SU-DHL-6 (cell line): ENCODE results near the gene GPR180.
"Not testable (repeated sequence)": the region's sequence is repeated elsewhere in the genome, so short reads cannot be mapped to it uniquely, and the experiment has no call there.

Experiments
- H2AFZ ChIP-seq: fragments of 200-600 bp; sonication (generic); 2 replicates; pipeline ENCODE4 v1.6.1; 2014; ENCODE audit warnings: low read depth, mild to moderate bottlenecking, moderate library complexity, mixed read lengths, antibody characterized with exemption, low read length; ENCODE audit not compliant: severe bottlenecking
- H3F3A ChIP-seq: fragments of 200-600 bp; shearing (Covaris generic); 2 replicates; pipeline ENCODE4 v1.6.0; 2016; ENCODE audit warnings: antibody characterized with exemption, mild to moderate bottlenecking; ENCODE audit not compliant: insufficient read depth
- H3K27ac ChIP-seq: fragments of 200-600 bp; sonication (generic); 2 replicates; pipeline ENCODE4 v1.5.1; 2016; ENCODE audit warnings: low read depth, mild to moderate bottlenecking, low read length, moderate library complexity, mixed read lengths
- H3K27me3 ChIP-seq: fragments of 200-600 bp; sonication (generic), shearing (Covaris generic); 2 replicates; pipeline ENCODE4 v1.6.0; 2014; ENCODE audit warnings: mild to moderate bottlenecking, low read length
- H3K36me3 ChIP-seq: fragments of 200-600 bp; sonication (generic); 2 replicates; pipeline ENCODE4 v1.6.1; 2014; ENCODE audit warnings: mild to moderate bottlenecking, low read length, mixed read lengths
- H3K4me2 ChIP-seq: fragments of 300-600, 200-600 bp; shearing (Covaris generic), sonication (generic); 2 replicates; pipeline ENCODE4 v1.6.0; 2014; ENCODE audit warnings: low read length, low read depth, mild to moderate bottlenecking; ENCODE audit not compliant: poor library complexity, severe bottlenecking
- H3K4me3 ChIP-seq: fragments of 200-600 bp; sonication (generic); 2 replicates; pipeline ENCODE4 v1.5.1; 2014; ENCODE audit warnings: antibody characterized with exemption, low read length, mild to moderate bottlenecking, mixed read lengths; ENCODE audit not compliant: insufficient read depth, poor library complexity, severe bottlenecking
- H3K79me2 ChIP-seq: fragments of 200-600 bp; sonication (generic); 2 replicates; pipeline ENCODE4 v1.6.1; 2014; ENCODE audit warnings: mild to moderate bottlenecking, low read length, moderate library complexity; ENCODE audit not compliant: insufficient read depth
- H3K9ac ChIP-seq: fragments of 200-600 bp; sonication (generic); 2 replicates; pipeline ENCODE4 v1.7.0; 2014; ENCODE audit warnings: mild to moderate bottlenecking, low read length
- H3K9me2 ChIP-seq: fragments of 200-600 bp; sonication (generic); replicated peaks from 2 replicates; pipeline ENCODE4 v1.6.1; 2014; ENCODE audit warnings: low read length; ENCODE audit not compliant: insufficient read depth
- H3K9me3 ChIP-seq: fragments of 200-600 bp; sonication (generic); 2 replicates; pipeline ENCODE4 v1.6.1; 2014; ENCODE audit warnings: low read length, mixed read lengths; ENCODE audit not compliant: insufficient read depth
- H4K20me1 ChIP-seq: fragments of 200-600 bp; sonication (generic); 2 replicates; pipeline ENCODE4 v1.6.1; 2014; ENCODE audit warnings: low read depth, mild to moderate bottlenecking, antibody characterized with exemption, low read length, moderate library complexity, mixed read lengths
- CTCF ChIP-seq: fragments of 200-600 bp; sonication (generic); IDR thresholded peaks from one replicate; pipeline ENCODE4 v1.5.1; 2017; ENCODE audit warnings: antibody characterized with exemption, mild to moderate bottlenecking, low read length, moderate library complexity; ENCODE audit not compliant: insufficient read depth, poor library complexity, severe bottlenecking
- EZH2phosphoT487 ChIP-seq: fragments of 200-600 bp; sonication (generic), shearing (Covaris generic); conservative IDR thresholded peaks from 2 replicates; pipeline ENCODE4 v1.6.1; 2018; ENCODE audit warnings: mild to moderate bottlenecking, antibody characterized with exemption, low read length, moderate library complexity, mixed read lengths

Gene GPR180

GRCh38 chr13:94636942-94637578, 35.4 kb downstream of the GPR180 start:
- Histone ChIP-seq H2AFZ (no peak overlapping the region), H3K79me2 (no peaks in the 10 kb centered on the region), H3K36me3 (peaks cover 8% of the 10 kb centered on the region; the same call in 1 of the 2 replicates), H3K4me2 (no peak overlapping the region), H3K9ac (no peak overlapping the region), H3K27ac (no peak overlapping the region), H3K9me2 (no peaks in the 10 kb centered on the region), H4K20me1 (no peaks in the 10 kb centered on the region), H3F3A (no peaks in the 10 kb centered on the region), H3K27me3 (no peaks in the 10 kb centered on the region), H3K9me3 (no peaks in the 10 kb centered on the region), H3K4me3 (no peak overlapping the region)
- no peak for TF ChIP-seq CTCF
- TF ChIP-seq EZH2phosphoT487, result no peak

DNA sequence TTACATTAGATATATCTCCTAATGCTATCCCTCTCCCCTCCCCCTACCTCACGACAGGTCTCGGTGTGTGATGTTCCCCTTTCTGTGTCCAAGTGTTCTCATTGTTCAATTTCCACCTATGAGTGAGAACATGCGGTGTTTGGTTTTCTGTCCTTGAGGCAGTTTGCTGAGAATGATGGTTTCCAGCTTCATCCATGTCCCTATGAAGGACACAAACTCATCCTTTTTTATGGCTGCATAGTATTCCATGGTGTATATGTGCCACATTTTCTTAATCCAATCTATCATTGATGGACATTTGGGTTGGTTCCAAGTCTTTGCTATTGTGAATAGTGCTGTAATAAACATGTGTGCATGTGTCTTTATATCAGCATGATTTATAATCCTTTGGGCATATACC, 36.0 kb downstream of the GPR180 start:
- H3K27ac ChIP-seq, H3K36me3 ChIP-seq, H3K79me2 ChIP-seq, H3K9me3 ChIP-seq, H4K20me1 ChIP-seq, H3K4me3 ChIP-seq, H3K4me2 ChIP-seq, H3F3A ChIP-seq, H3K9ac ChIP-seq, H3K9me2 ChIP-seq, H2AFZ ChIP-seq, H3K27me3 ChIP-seq: not testable (repeated sequence)

- Histone ChIP-seq H3K4me3 (no peak overlapping the region), H3K36me3 (no peaks in the 10 kb centered on the region), H4K20me1 (no peaks in the 10 kb centered on the region), H3K27me3 (no peaks in the 10 kb centered on the region), H3K9me3 (no peaks in the 10 kb centered on the region), H2AFZ (no peak overlapping the region), H3K79me2 (no peaks in the 10 kb centered on the region), H3K9me2 (no peaks in the 10 kb centered on the region), H3K27ac (no peak overlapping the region), H3K4me2 (no peak overlapping the region), H3K9ac (no peak overlapping the region), H3F3A (no peaks in the 10 kb centered on the region)
- TF ChIP-seq CTCF, result no peak
- TF ChIP-seq EZH2phosphoT487, result no peak
Measured at GRCh38 chr13:94640721-94641120, 39.1 kb downstream of the GPR180 start.

- no peak for TF ChIP-seq CTCF
- TF ChIP-seq EZH2phosphoT487, result no peak
Measured at GRCh38 chr13:94641409-94641941, 39.8 kb downstream of the GPR180 start.

More at GRCh38 chr13:94641409-94641941, 39.8 kb downstream of the GPR180 start:
- no peak overlapping the region for H3K4me3 ChIP-seq
- no peaks in the 10 kb centered on the region for H3K9me3 ChIP-seq
- H2AFZ ChIP-seq, result no peak overlapping the region
- no peaks in the 10 kb centered on the region for H3K79me2 ChIP-seq
- no peak overlapping the region for H3K9ac ChIP-seq
- no peaks in the 10 kb centered on the region for H3K9me2 ChIP-seq
- no peaks in the 10 kb centered on the region for H3K36me3 ChIP-seq
- H3K27ac ChIP-seq, result no peak overlapping the region
- H3K27me3 ChIP-seq, result no peaks in the 10 kb centered on the region
- no peaks in the 10 kb centered on the region for H4K20me1 ChIP-seq
- no peaks in the 10 kb centered on the region for H3F3A ChIP-seq
- H3K4me2 ChIP-seq, result no peak overlapping the region
